ENCODE data around the gene MYO7A. TPM values are rescaled to one million over a fixed set of nuclear protein-coding genes. Genes with fewer than 3 reads are reported as not detected.

Gene MYO7A
- polyA plus RNA-seq, 1 donor (not counting 4 experiments of a cell fraction or from before 2014, with no cell fraction given) = 0.75 TPM

DNA sequence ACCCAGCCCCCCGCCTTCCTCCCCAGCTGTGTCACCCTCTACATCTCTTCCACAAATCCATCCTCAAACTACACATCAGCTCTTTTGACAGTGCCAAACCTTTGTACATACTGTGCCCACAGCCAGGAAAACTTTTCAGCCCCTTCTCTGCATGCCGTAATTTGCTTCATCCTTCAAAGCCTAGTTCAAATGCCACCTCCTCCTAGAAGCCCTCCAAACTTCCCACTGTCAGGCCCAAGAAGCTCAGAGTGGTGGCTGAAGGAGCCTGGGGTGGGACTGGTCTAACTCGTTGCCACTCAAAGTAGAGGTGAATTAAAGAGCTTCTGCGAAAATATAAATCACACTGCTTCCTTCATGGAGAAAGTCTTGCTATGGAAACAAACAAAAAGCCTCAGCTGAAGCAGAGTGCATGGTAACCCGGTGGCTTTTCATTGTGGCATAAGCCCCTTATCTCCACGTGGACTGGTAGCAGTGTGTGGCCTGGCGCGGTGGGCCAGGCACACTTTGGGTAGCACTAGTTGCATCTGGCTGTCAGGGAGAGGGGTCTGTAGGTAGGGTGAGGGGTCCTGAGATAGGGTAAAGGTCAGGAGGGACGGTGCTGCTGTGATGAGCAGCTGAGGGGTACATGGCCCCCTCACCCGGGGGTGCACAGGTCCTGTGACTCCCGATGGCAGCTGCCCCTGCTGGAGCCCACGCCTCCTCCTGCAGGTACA is 76.9 kb downstream of the MYO7A start:
- H3K79me2 ChIP-seq (ENCODE audit: control insufficient read depth, insufficient read depth, low read length) = no peaks in the 10 kb centered on the region
- H2AFZ ChIP-seq (ENCODE audit: control insufficient read depth, low read length) = no peak overlapping the region
- no peaks in the 10 kb centered on the region for H3K9me3 ChIP-seq (ENCODE audit: control insufficient read depth, low read depth, low read length)
- H3K4me3 ChIP-seq (ENCODE audit: control insufficient read depth in 2 of 3, extremely low read depth in 1 of 3, insufficient read depth in 2 of 3, low read depth in 1 of 3, low read length in 3 of 3) = no peak overlapping the region
- H3K27ac ChIP-seq (ENCODE audit: control insufficient read depth, insufficient read depth, low read length) = no peak overlapping the region
- no peak for FAIRE-seq
- H3K27me3 ChIP-seq (ENCODE audit: control insufficient read depth, extremely low read depth, insufficient read depth, low read length) = no peaks in the 10 kb centered on the region
- dilution Hi-C loops (cut with MboI; ENCODE audit: extremely low pct_ligation_motif_present, low sequenced_read_pairs) = no loop called here
- no peaks in the 10 kb centered on the region for H3K36me3 ChIP-seq (ENCODE audit: control insufficient read depth in 2 of 2, extremely low read depth in 1 of 2, insufficient read depth in 2 of 2, low read length in 2 of 2)
- no peaks in the 10 kb centered on the region for H4K20me1 ChIP-seq (ENCODE audit: control insufficient read depth, extremely low read depth, insufficient read depth, low read length)
- no peaks in the 10 kb centered on the region for H3K4me1 ChIP-seq (ENCODE audit: control insufficient read depth, extremely low read depth, insufficient read depth, low read length)
- no peak for DNase-seq (ENCODE audit: low read depth, low spot score)
- H3K9ac ChIP-seq (ENCODE audit: control insufficient read depth, extremely low read depth, insufficient read depth, low read length) = no peak overlapping the region
- no peak overlapping the region for H3K4me2 ChIP-seq (ENCODE audit: control insufficient read depth, extremely low read depth, insufficient read depth, low read depth, low read length)
- TF ChIP-seq, protein P1, sequence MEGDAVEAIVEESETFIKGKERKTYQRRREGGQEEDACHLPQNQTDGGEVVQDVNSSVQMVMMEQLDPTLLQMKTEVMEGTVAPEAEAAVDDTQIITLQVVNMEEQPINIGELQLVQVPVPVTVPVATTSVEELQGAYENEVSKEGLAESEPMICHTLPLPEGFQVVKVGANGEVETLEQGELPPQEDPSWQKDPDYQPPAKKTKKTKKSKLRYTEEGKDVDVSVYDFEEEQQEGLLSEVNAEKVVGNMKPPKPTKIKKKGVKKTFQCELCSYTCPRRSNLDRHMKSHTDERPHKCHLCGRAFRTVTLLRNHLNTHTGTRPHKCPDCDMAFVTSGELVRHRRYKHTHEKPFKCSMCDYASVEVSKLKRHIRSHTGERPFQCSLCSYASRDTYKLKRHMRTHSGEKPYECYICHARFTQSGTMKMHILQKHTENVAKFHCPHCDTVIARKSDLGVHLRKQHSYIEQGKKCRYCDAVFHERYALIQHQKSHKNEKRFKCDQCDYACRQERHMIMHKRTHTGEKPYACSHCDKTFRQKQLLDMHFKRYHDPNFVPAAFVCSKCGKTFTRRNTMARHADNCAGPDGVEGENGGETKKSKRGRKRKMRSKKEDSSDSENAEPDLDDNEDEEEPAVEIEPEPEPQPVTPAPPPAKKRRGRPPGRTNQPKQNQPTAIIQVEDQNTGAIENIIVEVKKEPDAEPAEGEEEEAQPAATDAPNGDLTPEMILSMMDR (optimal IDR thresholded peaks at IDR 0.05 in 1 of 3, IDR thresholded peaks at IDR 0.05 in 1 of 3, conservative IDR thresholded peaks at IDR 0.05 in 1 of 3; ENCODE audit: extremely low read depth in 1 of 3, insufficient read depth in 2 of 3, low read length in 3 of 3) = no peak
- TF ChIP-seq EZH2 (IDR thresholded peaks at IDR 0.05; ENCODE audit: low read length) = no peak
- H3K9me1 ChIP-seq (ENCODE audit: control insufficient read depth, extremely low read depth, insufficient read depth, low read length) = no peaks in the 10 kb centered on the region

DNA sequence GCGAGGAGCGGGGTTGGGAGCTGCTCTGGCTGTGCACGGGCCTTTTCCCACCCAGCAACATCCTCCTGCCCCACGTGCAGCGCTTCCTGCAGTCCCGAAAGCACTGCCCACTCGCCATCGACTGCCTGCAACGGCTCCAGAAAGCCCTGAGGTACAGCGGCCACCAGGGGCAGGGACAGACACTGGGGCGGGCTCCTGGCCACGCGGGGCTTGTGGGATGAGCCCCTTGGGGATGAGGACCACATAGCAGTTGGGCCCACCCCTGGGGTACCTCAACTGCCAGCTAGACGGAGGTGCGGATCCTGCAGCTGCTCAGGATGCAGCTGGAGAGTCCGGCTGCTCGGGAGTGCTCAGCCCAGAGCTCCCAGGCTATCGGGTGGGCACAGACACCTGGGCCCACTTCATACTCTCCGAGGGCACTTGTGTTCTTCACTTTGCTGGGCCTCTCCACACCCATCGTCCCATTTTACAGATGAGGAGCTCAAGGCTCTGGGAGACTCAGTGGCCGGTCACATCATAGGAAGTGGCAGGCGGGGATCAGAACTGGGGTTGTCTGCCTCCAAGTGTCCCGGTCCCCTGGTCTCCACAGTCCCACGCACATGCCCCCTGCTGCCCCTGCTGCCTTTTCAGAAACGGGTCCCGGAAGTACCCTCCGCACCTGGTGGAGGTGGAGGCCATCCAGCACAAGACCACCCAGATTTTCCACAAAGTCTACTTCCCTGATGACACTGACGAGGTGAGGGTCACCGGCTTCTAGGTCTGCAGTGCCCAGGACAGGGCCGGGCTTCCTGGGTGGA is 77.6 kb downstream of the MYO7A start:
- no peak overlapping the region for H3K9ac ChIP-seq (ENCODE audit: control insufficient read depth, extremely low read depth, insufficient read depth, low read length)
- no peaks in the 10 kb centered on the region for H3K4me1 ChIP-seq (ENCODE audit: control insufficient read depth, extremely low read depth, insufficient read depth, low read length)
- H3K9me1 ChIP-seq (ENCODE audit: control insufficient read depth, extremely low read depth, insufficient read depth, low read length) = no peaks in the 10 kb centered on the region
- TF ChIP-seq EZH2 (IDR thresholded peaks at IDR 0.05; ENCODE audit: low read length) = no peak
- TF ChIP-seq, protein P1 (optimal IDR thresholded peaks at IDR 0.05 in 1 of 3, IDR thresholded peaks at IDR 0.05 in 1 of 3, conservative IDR thresholded peaks at IDR 0.05 in 1 of 3; ENCODE audit: extremely low read depth in 1 of 3, insufficient read depth in 2 of 3, low read length in 3 of 3) = no peak
- no peak overlapping the region for H3K4me2 ChIP-seq (ENCODE audit: control insufficient read depth, extremely low read depth, insufficient read depth, low read depth, low read length)
- no peak overlapping the region for H2AFZ ChIP-seq (ENCODE audit: control insufficient read depth, low read length)
- dilution Hi-C loops (cut with MboI; ENCODE audit: extremely low pct_ligation_motif_present, low sequenced_read_pairs) = no loop called here
- DNase-seq (ENCODE audit: low read depth, low spot score) (no peak), FAIRE-seq (no peak)
- no peaks in the 10 kb centered on the region for H4K20me1 ChIP-seq (ENCODE audit: control insufficient read depth, extremely low read depth, insufficient read depth, low read length)
- H3K9me3 ChIP-seq (ENCODE audit: control insufficient read depth, low read depth, low read length) = no peaks in the 10 kb centered on the region
- no peaks in the 10 kb centered on the region for H3K36me3 ChIP-seq (ENCODE audit: control insufficient read depth in 2 of 2, extremely low read depth in 1 of 2, insufficient read depth in 2 of 2, low read length in 2 of 2)
- H3K27ac ChIP-seq (ENCODE audit: control insufficient read depth, insufficient read depth, low read length) = no peak overlapping the region
- H3K79me2 ChIP-seq (ENCODE audit: control insufficient read depth, insufficient read depth, low read length) = no peaks in the 10 kb centered on the region
- no peak overlapping the region for H3K4me3 ChIP-seq (ENCODE audit: control insufficient read depth in 2 of 3, extremely low read depth in 1 of 3, insufficient read depth in 2 of 3, low read depth in 1 of 3, low read length in 3 of 3)
- no peaks in the 10 kb centered on the region for H3K27me3 ChIP-seq (ENCODE audit: control insufficient read depth, extremely low read depth, insufficient read depth, low read length)

All from keratinocyte (primary cell).